Muscle of back (tissue), 11 donors: ENCODE results near the gene DEFB112. TPM values are rescaled to one million over a fixed set of nuclear protein-coding genes. Genes with fewer than 3 reads are reported as not detected.

Experiments used
- DNase-seq, 3 donors: peaks; one replicate each; pipeline versions ENCODE4 v3.0.0 to v3.0.0-alpha.2; 2013
- polyA plus RNA-seq, 10 donors: library from polyadenylated mRNA; unstranded; fragments of 120-200 nt; gene quantifications; one replicate each; pipeline ENCODE4 v1.2.1, GENCODE V29; 2013; ENCODE audit not compliant: insufficient read length in 10 of 10

DEFB112 gene
- polyA plus RNA-seq, 10 donors: not detected

DNA sequence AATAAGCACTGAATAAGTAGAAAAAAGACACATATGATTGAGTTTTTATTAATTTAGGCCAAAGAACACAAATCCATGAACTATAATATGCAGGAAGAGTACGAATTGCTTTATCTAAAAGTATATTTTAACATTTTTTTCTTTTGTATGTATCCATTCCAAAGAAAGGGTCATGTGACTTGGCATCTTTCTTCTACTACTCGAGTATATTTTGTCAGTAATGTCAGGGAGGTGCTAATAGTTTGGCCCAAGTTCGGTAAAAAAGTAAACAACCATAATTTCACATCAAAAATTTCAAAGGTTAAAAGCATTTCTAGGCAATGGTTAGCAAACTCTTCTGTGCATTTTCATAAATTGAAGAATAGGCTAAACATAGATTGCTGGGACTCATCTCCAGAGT, 46.6 kb downstream of the DEFB112 start:
- DNase-seq: no peak

DNA sequence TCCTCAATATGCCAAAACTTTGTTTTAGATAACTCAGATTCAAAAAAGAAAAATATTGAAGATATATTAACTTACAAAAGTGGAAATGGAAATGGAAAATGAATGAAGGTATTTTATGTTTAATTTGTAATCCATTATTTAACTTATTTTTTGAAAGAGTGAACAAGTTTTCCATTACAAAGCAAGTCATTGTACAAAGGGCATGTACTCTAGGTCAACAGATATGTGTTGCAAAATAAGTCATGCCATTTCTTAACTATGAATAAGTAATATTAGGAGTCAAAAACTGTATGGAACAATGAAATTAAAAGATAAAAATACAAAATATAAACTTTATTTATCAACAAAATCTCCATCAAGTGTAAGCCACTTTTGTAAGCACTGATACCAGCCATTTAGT, 54.5 kb downstream of the DEFB112 start:
- DNase-seq: no peak

Other genes with a start within 250 kb of the DEFB112 start
- gene CRISP1, start 183.4 kb downstream of the DEFB112 start, polyA plus RNA-seq: not detected
- not detected for gene DEFB114, start 85.8 kb downstream of the DEFB112 start, polyA plus RNA-seq
- not detected for gene DEFB113, start 80.3 kb downstream of the DEFB112 start, polyA plus RNA-seq
- gene DEFB110, start 27.9 kb downstream of the DEFB112 start, polyA plus RNA-seq: not detected